Stimulated activated CD8-positive, alpha-beta memory T cell treated with anti-CD3 and anti-CD28 coated beads, Interleukin-15, amount 100 ng/mL, for 1 hour (primary cell): ENCODE measurements around the gene AADACL4.
A peak's percentile ranks its signal among the peaks of the same experiment; 100 is the strongest.
"Not testable (repeated sequence)": the region's sequence is repeated elsewhere in the genome, so short reads cannot be mapped to it uniquely, and the experiment has no call there.

Experiments used
- DNase-seq: peaks from one replicate; pipeline ENCODE4 v3.0.0-alpha.2; 2020; ENCODE audit warnings: low read depth

The AADACL4 gene

DNA sequence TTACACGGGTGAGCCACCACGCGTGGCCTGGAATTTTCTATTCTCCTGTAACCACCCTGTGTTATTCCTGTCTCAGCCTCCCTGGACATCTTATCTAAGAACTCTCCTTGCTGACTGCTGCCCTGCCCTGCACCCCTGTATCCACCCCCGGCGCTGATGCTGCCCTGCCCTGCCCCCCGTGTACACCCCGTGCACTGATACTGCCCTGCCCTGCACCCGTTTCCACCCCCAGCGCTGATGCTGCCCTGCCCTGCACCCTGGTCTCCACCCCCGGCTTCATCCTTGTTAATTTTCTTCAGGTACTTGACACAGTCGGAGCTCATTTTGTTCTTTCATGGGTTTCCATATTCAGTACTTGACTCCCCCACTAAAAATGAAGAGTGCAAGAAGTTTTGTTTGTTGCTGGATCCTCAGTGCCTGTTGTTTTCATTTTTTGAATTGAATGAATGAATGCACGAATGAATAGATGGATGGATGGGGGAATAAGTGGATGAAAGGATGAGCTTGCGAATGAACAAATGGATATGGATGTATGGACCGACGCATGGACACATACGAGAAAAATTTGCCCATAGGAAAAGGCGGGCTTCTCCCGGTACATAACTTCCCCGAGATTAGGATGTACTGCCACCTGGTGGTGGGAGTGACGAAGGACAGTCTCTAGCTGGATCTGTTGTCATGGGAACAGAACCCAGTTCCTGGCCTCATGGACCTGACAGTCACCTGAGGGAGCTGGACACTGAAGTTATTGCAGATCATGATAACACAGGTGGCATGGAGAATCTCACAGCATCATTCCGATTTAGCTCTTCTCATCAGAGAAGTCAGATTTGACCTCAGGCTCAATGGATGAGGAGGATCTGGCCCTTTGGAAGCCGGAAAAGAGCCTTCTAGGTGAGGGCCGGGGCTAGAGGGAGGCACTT is 14.9 kb downstream of the AADACL4 start:
- peak; percentile 49 for DNase-seq

DNA sequence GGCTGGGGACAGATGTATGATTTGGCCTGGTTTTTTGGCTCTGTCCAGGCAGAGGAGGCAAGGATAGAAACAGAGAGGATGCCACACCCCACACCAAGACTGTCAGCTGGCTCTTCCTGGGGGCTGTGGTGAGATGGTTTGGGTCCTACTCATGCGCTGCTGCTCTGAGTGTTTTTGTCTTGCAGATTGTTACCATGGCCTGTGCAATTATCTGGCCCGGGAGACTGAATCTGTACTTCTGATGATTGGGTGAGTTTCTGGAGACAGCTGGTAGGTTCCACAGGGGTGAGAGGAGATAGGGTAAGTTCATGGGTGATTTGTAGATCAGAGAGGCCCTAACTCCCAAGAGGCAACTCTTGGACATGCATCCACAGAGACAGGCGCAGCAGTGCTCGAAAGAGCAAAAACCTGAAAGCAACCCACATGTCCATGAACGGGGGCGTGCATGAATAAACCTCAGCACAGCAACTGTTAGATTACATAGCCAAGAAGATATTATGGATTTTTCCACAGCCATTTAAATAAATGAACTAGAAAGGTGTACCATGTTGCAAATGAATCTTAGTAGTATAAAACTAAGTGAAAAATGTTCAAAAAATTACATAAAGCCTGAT is 17.8 kb downstream of the AADACL4 start:
- DNase-seq: no peak

DNA sequence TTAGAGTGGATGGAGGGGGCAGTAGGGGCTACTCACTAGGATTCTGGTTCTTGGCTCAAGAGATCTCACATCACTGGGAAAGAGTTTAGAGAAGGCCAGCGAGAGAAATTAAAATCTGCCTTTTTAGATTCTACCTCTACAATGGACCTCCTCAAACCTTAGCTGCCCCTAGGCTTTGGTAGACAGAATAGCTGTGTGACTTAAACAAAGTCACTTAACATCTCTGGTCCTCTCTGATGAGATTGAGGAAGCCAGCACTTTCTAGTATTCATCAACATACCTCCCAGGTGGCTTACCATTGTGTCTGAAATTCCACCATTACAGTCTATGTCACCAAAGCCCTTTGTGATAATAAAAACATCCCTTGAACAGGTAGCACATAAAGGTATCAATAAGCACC is 18.7 kb downstream of the AADACL4 start:
- DNase-seq: no peak

GRCh38 chr1:12665511-12665910 is 21.6 kb downstream of the AADACL4 start:
- no peak for DNase-seq

- no peak for DNase-seq
Observed at GRCh38 chr1:12666141-12666735, 22.4 kb downstream of the AADACL4 start.

DNA sequence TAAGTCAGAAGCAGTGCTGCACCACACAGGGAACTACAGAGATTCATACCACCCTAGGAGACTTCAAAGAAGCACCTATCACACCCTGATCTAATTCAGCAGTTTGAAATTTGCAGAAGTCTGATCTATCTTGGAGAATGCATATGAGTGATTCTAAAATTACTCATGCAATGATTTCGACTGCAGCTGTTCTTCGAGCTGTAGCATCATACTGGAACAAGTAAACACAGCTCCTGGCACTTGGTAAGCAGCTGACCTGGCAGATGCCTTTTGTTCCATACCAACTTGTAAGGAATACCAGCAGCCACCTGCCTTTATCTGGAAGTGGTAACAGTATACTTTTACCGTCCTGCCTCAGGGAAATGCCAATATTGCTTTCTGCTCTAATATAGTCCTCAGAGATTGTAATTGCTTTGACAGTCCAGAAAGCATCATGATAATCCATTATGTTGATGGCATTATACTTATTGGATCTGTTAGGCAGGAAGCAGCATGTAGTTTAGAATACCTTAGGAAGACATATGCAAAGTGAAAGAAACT is 25.7 kb downstream of the AADACL4 start:
- no peak for DNase-seq

- DNase-seq: no peak
Observed at GRCh38 chr1:12674358-12674757, 30.5 kb downstream of the AADACL4 start.

DNA sequence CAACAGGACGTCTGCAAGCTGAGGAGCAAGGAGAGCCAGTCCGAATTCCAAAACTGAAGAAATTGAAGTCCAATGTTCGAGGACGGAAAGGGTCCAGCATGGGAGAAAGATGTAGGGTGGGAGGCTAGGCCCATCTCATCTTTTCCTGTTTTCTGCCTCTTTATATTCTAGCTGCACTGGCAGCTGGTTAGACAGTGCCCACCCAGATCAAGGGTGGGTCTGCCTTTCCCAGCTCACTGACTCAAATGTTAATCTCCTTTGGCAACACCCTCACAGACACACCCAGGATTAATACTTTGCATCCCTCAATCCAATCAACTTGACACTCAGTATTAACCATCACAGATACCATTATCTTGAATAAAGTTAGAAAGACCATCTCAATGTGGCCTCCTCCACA is 32.2 kb downstream of the AADACL4 start:
- not testable (repeated sequence) for DNase-seq

DNA sequence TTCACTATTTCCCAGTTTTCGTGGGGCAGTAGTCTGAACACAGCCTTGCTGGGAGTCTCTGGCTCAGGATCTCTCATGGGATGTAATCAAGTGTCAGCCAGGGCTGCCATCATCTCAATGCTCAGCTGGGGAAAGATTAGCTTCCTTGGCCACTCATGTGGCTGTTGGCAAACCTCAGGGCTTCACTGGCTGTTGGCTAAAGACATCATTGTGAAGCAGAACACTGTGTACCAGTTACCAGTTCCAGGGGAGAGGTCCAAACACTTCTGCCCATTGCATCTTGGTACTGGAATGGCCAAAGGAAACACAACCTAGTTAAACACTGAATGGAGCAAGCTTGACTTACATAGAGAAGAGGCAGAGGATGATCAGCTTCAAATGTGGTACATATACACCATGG is 33.7 kb downstream of the AADACL4 start:
- DNase-seq: no peak

DNA sequence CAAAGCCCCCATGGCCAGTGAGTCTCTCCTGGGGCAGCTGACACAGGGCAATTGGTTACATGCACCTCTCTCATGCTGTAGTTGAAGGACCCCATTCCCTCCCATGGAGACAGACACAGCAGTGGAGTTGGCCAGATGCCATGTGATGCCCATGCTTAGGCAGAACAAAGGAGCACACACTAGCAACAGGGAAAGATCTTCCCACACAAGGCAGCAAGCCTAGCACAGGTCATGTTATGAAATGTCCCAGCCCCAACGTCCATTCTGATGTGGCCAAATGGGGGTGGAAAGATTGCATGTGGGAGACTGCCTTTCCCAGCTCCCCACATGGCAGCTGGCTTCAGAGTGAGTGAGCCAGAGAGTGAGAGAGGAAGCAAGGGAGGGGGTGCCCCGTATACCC is 34.5 kb downstream of the AADACL4 start:
- DNase-seq: no peak

- no peak for DNase-seq
Observed at GRCh38 chr1:12678820-12679219, 34.9 kb downstream of the AADACL4 start.

DNA sequence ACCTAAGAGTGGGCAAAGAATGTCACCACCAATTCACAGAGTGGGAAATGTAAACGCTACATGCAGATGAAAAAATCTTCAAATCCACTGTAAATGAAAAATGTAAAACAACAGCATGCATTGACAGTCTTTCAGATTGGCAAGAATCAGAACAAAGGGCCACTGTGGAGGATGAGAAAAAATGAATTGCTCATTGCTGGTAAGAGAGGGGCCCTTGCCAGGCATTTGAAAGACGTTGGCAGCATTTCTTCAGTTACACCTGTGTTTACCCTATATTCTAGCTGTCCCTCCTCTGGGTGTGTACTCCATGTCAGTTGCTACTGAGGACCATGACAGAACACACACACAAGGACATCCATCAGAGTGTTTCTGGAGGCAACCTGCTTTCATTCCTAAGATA is 46.3 kb downstream of the AADACL4 start:
- no peak for DNase-seq

DNA sequence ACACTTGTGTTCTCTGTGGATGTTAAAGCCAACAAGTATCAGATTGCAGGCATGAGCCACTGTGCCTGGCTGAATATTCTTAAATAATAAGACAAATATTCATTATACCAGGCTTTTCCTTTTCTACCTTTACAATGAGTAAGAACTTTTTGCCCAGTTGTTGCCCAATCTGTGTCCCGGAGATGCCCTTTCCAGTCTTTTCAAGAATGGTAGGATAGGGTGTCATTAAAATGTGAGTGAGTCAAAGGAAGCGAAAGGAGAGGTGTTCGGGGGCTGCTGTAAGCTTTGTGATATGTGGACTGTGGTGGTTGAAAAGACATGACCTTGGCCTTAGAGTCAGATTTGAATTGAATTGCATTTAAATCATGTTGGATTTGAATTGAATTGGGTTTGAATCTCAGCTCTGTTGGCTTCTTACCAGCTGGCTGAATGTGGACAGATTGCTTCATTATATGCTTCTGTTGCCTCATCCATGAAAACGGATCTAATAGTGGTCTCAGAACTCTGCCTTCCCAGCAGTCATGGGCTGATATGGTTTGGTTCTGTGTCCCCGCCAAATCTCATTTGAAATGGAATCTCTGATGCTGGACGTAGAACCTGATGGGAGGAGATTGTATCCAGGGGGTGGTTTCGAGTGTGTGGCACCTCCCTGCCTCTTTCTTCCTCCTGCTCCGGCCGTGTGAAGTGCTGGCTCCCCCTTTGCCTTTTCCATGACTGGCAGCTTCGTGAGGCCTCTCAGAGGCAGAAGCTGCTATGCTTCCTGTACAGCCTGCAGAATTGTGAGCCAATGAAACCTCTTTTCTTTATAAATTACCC is 49.3 kb downstream of the AADACL4 start:
- DNase-seq: no peak

- no peak for DNase-seq
Observed at GRCh38 chr1:12696658-12697057, 52.8 kb downstream of the AADACL4 start.

- DNase-seq: no peak
Observed at GRCh38 chr1:12697397-12697796, 53.5 kb downstream of the AADACL4 start.

- DNase-seq: no peak
Observed at GRCh38 chr1:12703821-12704451, 60.1 kb downstream of the AADACL4 start.

GRCh38 chr1:12706061-12706460 is 62.2 kb downstream of the AADACL4 start:
- DNase-seq: no peak

DNA sequence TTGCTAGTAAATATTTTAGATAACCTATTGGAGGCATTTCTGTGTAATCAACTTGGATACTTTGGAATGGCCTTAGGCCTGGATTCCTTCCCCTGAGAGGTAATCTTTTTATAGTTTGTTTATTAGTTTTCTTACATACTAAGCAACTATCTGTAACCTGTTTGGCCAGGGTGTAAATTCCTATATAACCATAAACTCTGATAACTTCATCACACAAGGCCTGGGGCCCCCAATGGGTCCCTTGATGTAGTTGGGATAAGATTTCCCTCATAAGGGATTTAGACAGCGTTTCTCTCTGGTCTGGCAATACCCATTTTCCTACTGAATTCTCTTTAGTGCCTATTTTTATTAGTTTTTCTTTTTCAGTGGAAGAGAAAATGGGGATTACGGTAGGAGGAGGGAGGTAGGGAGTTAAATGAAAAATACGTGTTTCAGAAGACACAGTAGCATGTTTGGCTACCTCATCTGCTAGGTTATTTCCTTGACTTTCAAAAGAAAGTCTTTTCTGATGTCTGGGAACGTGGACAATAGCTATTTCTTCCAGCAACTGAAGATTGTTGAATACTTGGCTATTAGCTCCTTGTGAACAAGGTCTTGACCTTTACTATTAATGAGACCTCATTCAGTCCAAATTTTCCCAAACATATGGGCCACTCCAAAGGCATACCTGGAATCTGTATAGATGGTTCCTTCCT is 64.7 kb downstream of the AADACL4 start:
- DNase-seq: no peak

GRCh38 chr1:12709091-12709491 is 65.2 kb downstream of the AADACL4 start:
- no peak for DNase-seq

- no peak for DNase-seq
Observed at GRCh38 chr1:12709696-12710095, 65.8 kb downstream of the AADACL4 start.

DNA sequence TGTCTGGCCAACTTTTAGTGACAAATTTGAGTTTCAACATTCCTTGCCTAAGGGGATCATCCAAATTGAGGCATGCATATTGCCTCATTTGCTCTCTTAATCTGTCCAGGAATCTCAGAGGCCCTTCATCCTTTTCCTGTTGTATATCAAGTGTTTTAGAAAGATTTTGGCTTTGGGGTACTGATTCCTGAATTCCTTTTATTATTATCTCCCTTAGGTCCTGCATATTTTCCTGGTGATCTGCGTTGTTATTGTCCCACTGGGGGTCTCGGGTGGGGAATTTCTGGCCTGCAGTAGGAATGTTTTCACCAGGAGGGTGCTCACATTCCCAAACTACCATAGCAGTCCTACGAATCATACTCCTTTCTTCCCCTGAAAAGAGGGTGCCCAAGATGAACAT is 67.7 kb downstream of the AADACL4 start:
- no peak for DNase-seq
